Measurements from ENCODE around the gene AMDHD1.
"Not testable (repeated sequence)": the region's sequence is repeated elsewhere in the genome, so short reads cannot be mapped to it uniquely, and the experiment has no call there.

AMDHD1 gene

DNA sequence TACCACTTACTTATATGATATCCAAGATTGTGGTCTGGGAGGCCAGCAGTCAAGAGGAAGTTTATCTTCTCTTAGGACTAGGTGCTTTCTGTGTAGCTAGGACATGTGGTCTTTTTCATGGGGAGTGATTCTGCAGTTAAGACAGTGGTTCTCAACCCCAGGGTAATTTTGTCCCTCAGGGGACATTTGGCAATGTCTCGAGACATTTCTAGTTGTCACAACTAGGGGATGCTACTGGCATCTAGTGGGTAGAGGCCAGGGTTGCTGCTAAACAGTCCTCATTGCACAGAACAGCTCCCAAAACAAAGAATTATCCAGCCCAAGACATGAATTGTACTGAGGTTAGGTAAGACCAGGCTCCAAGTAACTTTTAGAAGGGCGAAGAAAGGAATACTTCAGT lies 20.0 kb downstream of the AMDHD1 start:
- Histone ChIP-seq H3K27me3 (ENCODE audit: control insufficient read depth in 1 of 2, insufficient read depth in 2 of 2, low read length in 2 of 2) (no peaks in the 10 kb centered on the region), H3K4me1 (ENCODE audit: control insufficient read depth, insufficient read depth, low read length) (no peaks in the 10 kb centered on the region), H3K4me3 (ENCODE audit: low read length in 2 of 2) (no peak overlapping the region)

DNA sequence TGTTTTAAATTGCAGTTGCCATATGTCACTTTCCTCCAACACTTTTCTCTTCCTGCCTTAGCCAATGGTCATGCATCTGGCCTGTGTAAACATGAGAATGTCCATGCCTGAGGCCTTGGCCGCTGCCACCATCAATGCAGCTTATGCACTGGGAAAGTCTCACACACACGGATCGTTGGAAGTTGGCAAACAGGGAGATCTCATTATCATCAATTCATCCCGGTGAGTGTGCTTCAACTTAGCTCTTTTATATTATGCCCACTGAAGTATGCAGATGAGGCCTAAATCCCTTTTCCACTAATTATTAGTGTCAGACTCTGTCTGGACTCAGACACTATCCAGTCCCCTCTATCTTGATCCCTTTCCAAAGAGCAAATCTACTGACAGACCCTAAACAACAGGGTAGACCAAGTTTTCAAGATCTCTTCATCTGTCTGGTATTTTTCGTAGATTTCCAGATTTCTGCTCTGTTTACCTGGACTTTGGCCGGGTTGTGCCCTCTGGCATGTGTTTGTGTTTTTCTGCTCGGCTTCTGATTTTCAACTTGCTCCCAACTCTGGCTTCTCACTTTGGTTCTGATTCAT lies 23.2 kb downstream of the AMDHD1 start:
- H3K4me3 ChIP-seq (ENCODE audit: low read length in 2 of 2): no peak overlapping the region
- H3K9ac ChIP-seq (ENCODE audit: low read length in 2 of 2): no peak overlapping the region
- H3K36me3 ChIP-seq (ENCODE audit: control insufficient read depth in 2 of 2, insufficient read depth in 2 of 2, low read length in 2 of 2): no peaks in the 10 kb centered on the region
- H3K27ac ChIP-seq (ENCODE audit: low read length): no peak overlapping the region
- no peaks in the 10 kb centered on the region for H3K27me3 ChIP-seq (ENCODE audit: control insufficient read depth in 1 of 2, insufficient read depth in 2 of 2, low read length in 2 of 2)
- H3K4me1 ChIP-seq (ENCODE audit: control insufficient read depth, insufficient read depth, low read length): no peaks in the 10 kb centered on the region
- H3K9me3 ChIP-seq (ENCODE audit: control insufficient read depth in 2 of 2, low read length in 2 of 2): no peaks in the 10 kb centered on the region

More for the DNA sequence above, 20.0 kb downstream of the AMDHD1 start:
- H3K9ac ChIP-seq (ENCODE audit: low read length in 2 of 2): no peak overlapping the region
- no peak overlapping the region for H3K27ac ChIP-seq (ENCODE audit: low read length)
- no peaks in the 10 kb centered on the region for H3K36me3 ChIP-seq (ENCODE audit: control insufficient read depth in 2 of 2, insufficient read depth in 2 of 2, low read length in 2 of 2)
- H3K9me3 ChIP-seq (ENCODE audit: control insufficient read depth in 2 of 2, low read length in 2 of 2): no peaks in the 10 kb centered on the region

DNA sequence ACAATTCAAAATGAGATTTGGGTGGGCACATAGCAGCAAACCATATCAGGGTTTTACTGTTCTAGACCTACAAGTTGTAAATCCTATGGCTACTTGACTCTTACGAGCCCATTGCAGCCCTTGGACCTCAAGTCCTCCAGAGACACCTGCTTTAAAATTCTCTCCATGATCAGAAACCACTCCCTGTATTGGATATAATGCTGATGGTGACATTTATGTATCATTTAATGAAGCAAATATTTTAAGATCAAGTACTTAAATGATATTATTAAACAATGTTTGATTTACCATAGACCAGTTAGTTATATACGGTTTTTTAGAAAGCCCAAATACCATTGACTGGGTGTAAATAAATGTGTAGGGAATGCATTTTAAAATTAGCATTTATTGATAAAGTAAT lies 24.2 kb downstream of the AMDHD1 start:
- Histone ChIP-seq H3K27ac (ENCODE audit: low read length) (no peak overlapping the region), H3K4me3 (ENCODE audit: low read length in 2 of 2) (no peak overlapping the region), H3K36me3 (ENCODE audit: control insufficient read depth in 2 of 2, insufficient read depth in 2 of 2, low read length in 2 of 2) (no peaks in the 10 kb centered on the region), H3K9ac (ENCODE audit: low read length in 2 of 2) (no peak overlapping the region), H3K9me3 (ENCODE audit: control insufficient read depth in 2 of 2, low read length in 2 of 2) (no peaks in the 10 kb centered on the region), H3K4me1 (ENCODE audit: control insufficient read depth, insufficient read depth, low read length) (no peaks in the 10 kb centered on the region), H3K27me3 (ENCODE audit: control insufficient read depth in 1 of 2, insufficient read depth in 2 of 2, low read length in 2 of 2) (no peaks in the 10 kb centered on the region)

DNA sequence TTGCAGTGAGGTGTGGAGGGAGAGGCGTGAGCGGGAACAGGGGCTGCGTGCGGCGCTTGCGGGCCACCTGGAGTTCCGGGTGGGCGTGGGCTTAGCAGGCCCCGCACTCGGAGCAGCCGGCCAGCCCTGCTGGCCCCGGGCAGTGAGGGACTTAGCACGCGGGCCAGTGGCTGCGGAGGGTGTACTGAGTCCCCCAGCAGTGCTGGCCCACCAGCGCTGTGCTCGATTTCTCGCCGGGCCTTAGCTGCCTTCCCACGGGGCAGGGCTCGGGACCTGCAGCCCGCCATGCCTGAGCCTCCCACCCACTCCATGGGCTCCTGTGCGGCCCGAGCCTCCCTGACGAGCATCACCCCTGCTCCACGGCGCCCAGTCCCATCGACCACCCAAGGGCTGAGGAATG lies 26.0 kb downstream of the AMDHD1 start:
- H3K36me3 ChIP-seq (ENCODE audit: control insufficient read depth in 2 of 2, insufficient read depth in 2 of 2, low read length in 2 of 2); H3K9me3 ChIP-seq (ENCODE audit: control insufficient read depth in 2 of 2, low read length in 2 of 2); H3K27me3 ChIP-seq (ENCODE audit: control insufficient read depth in 1 of 2, insufficient read depth in 2 of 2, low read length in 2 of 2); H3K4me3 ChIP-seq (ENCODE audit: low read length in 2 of 2); H3K27ac ChIP-seq (ENCODE audit: low read length); H3K4me1 ChIP-seq (ENCODE audit: control insufficient read depth, insufficient read depth, low read length); H3K9ac ChIP-seq (ENCODE audit: low read length in 2 of 2): not testable (repeated sequence)

DNA sequence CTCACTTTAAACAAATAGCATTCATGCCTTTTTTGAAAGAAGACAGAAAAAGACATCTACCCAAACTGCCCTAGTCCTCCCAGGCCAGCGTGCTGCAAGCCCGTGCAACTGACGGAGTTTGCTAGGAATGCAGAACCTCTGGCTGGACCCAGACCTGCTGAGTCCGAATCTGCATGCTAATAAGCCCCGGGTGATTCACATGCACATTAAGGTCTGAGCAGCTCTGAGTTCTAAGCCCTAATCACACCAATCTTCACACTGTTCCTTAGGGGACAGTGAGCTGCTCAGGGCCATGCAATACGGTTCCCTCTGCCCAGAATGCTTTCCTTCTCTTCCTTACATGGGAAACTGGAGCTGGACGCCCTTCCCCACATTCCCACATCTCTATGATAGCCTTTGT lies 27.8 kb downstream of the AMDHD1 start:
- H3K9ac ChIP-seq (ENCODE audit: low read length in 2 of 2): no peak overlapping the region
- H3K27ac ChIP-seq (ENCODE audit: low read length): no peak overlapping the region
- H3K27me3 ChIP-seq (ENCODE audit: control insufficient read depth in 1 of 2, insufficient read depth in 2 of 2, low read length in 2 of 2): no peaks in the 10 kb centered on the region
- no peaks in the 10 kb centered on the region for H3K4me1 ChIP-seq (ENCODE audit: control insufficient read depth, insufficient read depth, low read length)
- no peaks in the 10 kb centered on the region for H3K36me3 ChIP-seq (ENCODE audit: control insufficient read depth in 2 of 2, insufficient read depth in 2 of 2, low read length in 2 of 2)
- H3K4me3 ChIP-seq (ENCODE audit: low read length in 2 of 2): no peak overlapping the region
- H3K9me3 ChIP-seq (ENCODE audit: control insufficient read depth in 2 of 2, low read length in 2 of 2): no peaks in the 10 kb centered on the region

DNA sequence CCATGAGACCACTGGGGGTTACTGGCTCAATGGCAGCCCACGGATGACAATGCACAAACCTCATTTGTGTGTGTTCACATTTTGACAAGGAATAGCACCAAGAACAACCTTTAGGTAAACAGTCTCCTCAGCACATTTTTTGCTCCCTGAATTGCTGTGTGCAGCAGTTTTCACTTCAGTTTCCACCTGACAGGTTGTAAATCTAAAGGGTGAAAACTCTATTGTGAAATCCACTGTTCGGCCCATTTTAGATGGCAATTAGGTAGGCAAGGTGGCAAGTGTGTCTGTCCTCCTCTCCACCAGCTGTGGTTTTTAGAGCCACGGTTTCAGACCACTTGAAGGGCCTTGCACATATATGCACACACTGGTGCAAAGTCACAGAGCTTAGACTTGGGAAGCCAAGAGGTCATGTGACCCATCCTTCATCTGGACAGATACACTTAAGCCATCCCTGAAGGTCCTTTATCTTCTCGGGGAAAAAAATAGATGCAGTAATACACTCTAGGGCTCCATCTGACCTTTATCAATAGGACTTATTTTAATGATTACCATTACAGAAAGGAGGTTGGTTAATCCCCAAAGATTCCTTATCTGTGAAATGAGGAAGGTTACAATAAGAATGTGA lies 29.8 kb downstream of the AMDHD1 start:
- no peak overlapping the region for H3K9ac ChIP-seq (ENCODE audit: low read length in 2 of 2)
- H3K4me1 ChIP-seq (ENCODE audit: control insufficient read depth, insufficient read depth, low read length): no peaks in the 10 kb centered on the region
- no peaks in the 10 kb centered on the region for H3K9me3 ChIP-seq (ENCODE audit: control insufficient read depth in 2 of 2, low read length in 2 of 2)
- H3K4me3 ChIP-seq (ENCODE audit: low read length in 2 of 2): no peak overlapping the region
- H3K27ac ChIP-seq (ENCODE audit: low read length): no peak overlapping the region
- no peaks in the 10 kb centered on the region for H3K36me3 ChIP-seq (ENCODE audit: control insufficient read depth in 2 of 2, insufficient read depth in 2 of 2, low read length in 2 of 2)
- no peaks in the 10 kb centered on the region for H3K27me3 ChIP-seq (ENCODE audit: control insufficient read depth in 1 of 2, insufficient read depth in 2 of 2, low read length in 2 of 2)

DNA sequence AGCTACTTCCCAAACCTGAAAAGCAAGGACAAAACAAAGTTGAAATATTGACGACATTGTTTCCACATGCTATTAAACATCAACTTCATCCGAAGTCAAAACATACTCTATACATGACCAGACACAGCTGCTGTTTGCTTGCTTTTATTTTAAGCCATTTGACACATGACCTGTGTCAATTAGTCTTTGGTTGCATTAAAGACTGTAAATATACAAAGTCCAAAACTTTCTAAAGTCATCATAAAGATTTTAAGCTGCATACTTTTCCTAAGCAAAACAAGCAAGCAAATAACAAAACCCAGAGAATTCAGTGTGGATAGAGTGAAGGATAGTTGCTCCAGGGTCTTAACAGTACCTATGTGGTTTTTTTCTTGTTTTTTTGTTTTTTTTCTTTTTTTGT lies 31.2 kb downstream of the AMDHD1 start:
- no peaks in the 10 kb centered on the region for H3K27me3 ChIP-seq (ENCODE audit: control insufficient read depth in 1 of 2, insufficient read depth in 2 of 2, low read length in 2 of 2)
- no peak overlapping the region for H3K4me3 ChIP-seq (ENCODE audit: low read length in 2 of 2)
- H3K9me3 ChIP-seq (ENCODE audit: control insufficient read depth in 2 of 2, low read length in 2 of 2): no peaks in the 10 kb centered on the region
- H3K4me1 ChIP-seq (ENCODE audit: control insufficient read depth, insufficient read depth, low read length): no peaks in the 10 kb centered on the region
- H3K36me3 ChIP-seq (ENCODE audit: control insufficient read depth in 2 of 2, insufficient read depth in 2 of 2, low read length in 2 of 2): no peaks in the 10 kb centered on the region
- no peak overlapping the region for H3K27ac ChIP-seq (ENCODE audit: low read length)
- H3K9ac ChIP-seq (ENCODE audit: low read length in 2 of 2): no peak overlapping the region

DNA sequence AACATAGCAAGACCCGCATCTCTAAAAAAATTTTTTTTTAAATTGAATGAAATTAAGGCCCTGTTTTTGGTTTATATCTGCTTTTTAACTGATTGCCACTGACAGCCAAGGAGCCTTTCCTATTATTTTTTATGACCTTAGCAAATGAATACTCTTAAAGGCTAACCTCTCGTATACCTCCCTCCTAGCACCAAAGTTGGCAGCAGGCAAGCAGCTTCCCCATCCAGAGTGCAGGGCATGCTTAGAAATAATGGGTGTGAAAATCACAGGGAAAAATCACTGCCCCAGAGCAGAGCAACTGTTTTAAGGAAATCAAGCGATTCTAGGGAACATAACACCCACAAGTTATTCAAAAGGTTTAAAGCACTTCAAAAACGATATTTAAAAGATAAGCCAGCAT lies 32.4 kb downstream of the AMDHD1 start:
- Histone ChIP-seq H3K4me3 (ENCODE audit: low read length in 2 of 2) (no peak overlapping the region), H3K27me3 (ENCODE audit: control insufficient read depth in 1 of 2, insufficient read depth in 2 of 2, low read length in 2 of 2) (no peaks in the 10 kb centered on the region), H3K27ac (ENCODE audit: low read length) (no peak overlapping the region), H3K9me3 (ENCODE audit: control insufficient read depth in 2 of 2, low read length in 2 of 2) (no peaks in the 10 kb centered on the region), H3K36me3 (ENCODE audit: control insufficient read depth in 2 of 2, insufficient read depth in 2 of 2, low read length in 2 of 2) (no peaks in the 10 kb centered on the region), H3K4me1 (ENCODE audit: control insufficient read depth, insufficient read depth, low read length) (no peaks in the 10 kb centered on the region), H3K9ac (ENCODE audit: low read length in 2 of 2) (no peak overlapping the region)

DNA sequence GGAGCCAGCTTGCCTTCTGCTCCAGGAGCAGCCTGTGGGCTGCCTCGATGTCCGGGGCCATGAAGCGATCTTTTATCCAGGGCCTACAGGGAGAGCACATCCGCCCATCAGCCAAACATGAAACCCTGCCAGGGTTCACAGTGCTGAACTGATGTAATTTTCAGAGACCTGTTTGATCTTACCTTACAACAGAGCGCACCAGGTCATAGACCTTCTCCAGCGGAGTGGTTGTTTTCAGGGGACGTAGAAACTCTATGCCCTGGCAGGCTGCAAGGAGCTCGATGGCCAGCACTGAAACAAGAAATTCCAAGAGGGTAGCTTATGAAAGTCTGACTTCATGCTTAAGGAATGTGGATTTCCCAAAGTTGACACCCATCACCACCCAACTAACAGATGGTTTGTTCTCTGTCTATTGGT lies 33.3 kb downstream of the AMDHD1 start:
- no peak overlapping the region for H3K4me3 ChIP-seq (ENCODE audit: low read length in 2 of 2)
- H3K27me3 ChIP-seq (ENCODE audit: control insufficient read depth in 1 of 2, insufficient read depth in 2 of 2, low read length in 2 of 2): no peaks in the 10 kb centered on the region
- H3K9ac ChIP-seq (ENCODE audit: low read length in 2 of 2): no peak overlapping the region
- H3K36me3 ChIP-seq (ENCODE audit: control insufficient read depth in 2 of 2, insufficient read depth in 2 of 2, low read length in 2 of 2): no peaks in the 10 kb centered on the region
- no peaks in the 10 kb centered on the region for H3K4me1 ChIP-seq (ENCODE audit: control insufficient read depth, insufficient read depth, low read length)
- no peaks in the 10 kb centered on the region for H3K9me3 ChIP-seq (ENCODE audit: control insufficient read depth in 2 of 2, low read length in 2 of 2)
- no peak overlapping the region for H3K27ac ChIP-seq (ENCODE audit: low read length)

DNA sequence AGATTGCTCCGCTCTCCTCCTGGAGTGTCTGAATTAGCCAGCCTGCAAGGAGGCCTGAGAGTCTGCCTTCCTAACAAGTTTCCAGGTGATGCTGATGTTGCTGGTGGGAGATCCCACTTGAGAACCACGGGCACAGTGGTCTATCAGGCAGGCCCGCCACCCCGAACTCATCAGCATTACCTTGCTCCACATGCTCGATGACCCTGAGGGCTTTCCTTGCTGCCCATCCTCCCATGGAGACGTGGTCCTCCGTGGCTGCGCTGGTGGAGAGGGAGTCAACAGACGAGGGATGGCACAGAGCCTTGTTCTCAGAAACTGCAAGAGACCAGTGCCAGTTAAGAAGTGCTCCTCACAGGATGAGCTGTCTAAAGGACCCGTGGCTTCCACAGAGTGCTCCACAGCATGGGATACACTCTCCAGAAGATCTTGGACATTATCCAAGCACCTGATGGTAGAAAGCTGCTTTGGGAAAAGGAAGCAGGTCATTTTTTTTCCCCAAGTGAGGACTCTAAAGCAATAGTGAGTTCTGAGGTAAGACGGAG lies 34.7 kb downstream of the AMDHD1 start:
- H3K27ac ChIP-seq (ENCODE audit: low read length): no peak overlapping the region
- no peaks in the 10 kb centered on the region for H3K27me3 ChIP-seq (ENCODE audit: control insufficient read depth in 1 of 2, insufficient read depth in 2 of 2, low read length in 2 of 2)

DNA sequence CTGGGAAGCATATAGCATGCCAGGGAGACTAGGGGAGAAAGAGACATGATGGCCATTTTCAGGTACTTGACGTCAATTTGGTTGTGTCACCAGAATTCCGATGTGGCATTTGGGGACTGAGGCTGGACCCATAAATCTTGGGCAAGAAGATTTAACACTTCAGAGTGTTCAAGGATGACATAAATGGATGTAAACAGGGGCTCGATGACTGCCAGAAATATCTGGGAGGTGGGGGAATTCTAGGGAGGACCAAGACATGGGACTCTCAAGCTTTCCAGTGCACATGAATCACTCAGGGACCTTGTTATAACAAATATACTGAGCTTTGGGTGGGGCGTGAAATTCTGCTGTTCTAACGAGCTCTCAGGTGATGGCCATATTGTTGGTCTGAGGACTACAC lies 35.2 kb downstream of the AMDHD1 start:
- Histone ChIP-seq H3K4me1 (ENCODE audit: control insufficient read depth, insufficient read depth, low read length) (no peaks in the 10 kb centered on the region), H3K27me3 (ENCODE audit: control insufficient read depth in 1 of 2, insufficient read depth in 2 of 2, low read length in 2 of 2) (no peaks in the 10 kb centered on the region), H3K27ac (ENCODE audit: low read length) (no peak overlapping the region), H3K36me3 (ENCODE audit: control insufficient read depth in 2 of 2, insufficient read depth in 2 of 2, low read length in 2 of 2) (no peaks in the 10 kb centered on the region), H3K9me3 (ENCODE audit: control insufficient read depth in 2 of 2, low read length in 2 of 2) (no peaks in the 10 kb centered on the region), H3K4me3 (ENCODE audit: low read length in 2 of 2) (no peak overlapping the region), H3K9ac (ENCODE audit: low read length in 2 of 2) (no peak overlapping the region)

More for the DNA sequence above, 34.7 kb downstream of the AMDHD1 start:
- Histone ChIP-seq H3K9ac (ENCODE audit: low read length in 2 of 2) (no peak overlapping the region), H3K4me3 (ENCODE audit: low read length in 2 of 2) (no peak overlapping the region), H3K36me3 (ENCODE audit: control insufficient read depth in 2 of 2, insufficient read depth in 2 of 2, low read length in 2 of 2) (no peaks in the 10 kb centered on the region), H3K9me3 (ENCODE audit: control insufficient read depth in 2 of 2, low read length in 2 of 2) (no peaks in the 10 kb centered on the region), H3K4me1 (ENCODE audit: control insufficient read depth, insufficient read depth, low read length) (no peaks in the 10 kb centered on the region)
